PC-9 (cell line): ENCODE results near the gene SCN10A. TPM values are rescaled to one million over a fixed set of nuclear protein-coding genes. Genes with fewer than 3 reads are reported as not detected.

Experiments used
- BruUV-seq: library from RNA; stranded (reverse); fragments of 400-500 nt; replicated peaks from 2 replicates; lab custom pipeline; 2021; lab: Mats Ljungman, UMichigan
- CTCF ChIA-PET: fragments of 300-600 bp; sonication (Branson Sonifier 250); formaldehyde crosslinking; loops from one replicate; lab custom pipeline; 2022; ENCODE audit warnings: antibody characterized with exemption; lab: Charles Lee
- POLR2A ChIA-PET: fragments of 300-600 bp; sonication (Branson Sonifier 250); formaldehyde crosslinking; loops from one replicate; lab custom pipeline; 2022; ENCODE audit warnings: antibody characterized with exemption; ENCODE audit not compliant: unreplicated experiment; lab: Charles Lee
- DNase-seq, 2 experiments: peaks; one replicate each; pipeline versions ENCODE4 v3.0.0 to v3.0.0-alpha.2; 2015 to 2022; ENCODE audit warnings: mixed read lengths in 1 of 2
- H2AFZ ChIP-seq: fragments of 200-600 bp; sonication (generic); 2 replicates; pipeline ENCODE4 v1.8.1; 2017; ENCODE audit warnings: antibody characterized with exemption
- H3F3A ChIP-seq: fragments of 200-600 bp; sonication (generic); 2 replicates; pipeline ENCODE4 v1.8.1; 2017; ENCODE audit warnings: antibody characterized with exemption, mild to moderate bottlenecking, low read depth; ENCODE audit not compliant: insufficient read depth
- H3K27ac ChIP-seq: fragments of 200-600 bp; sonication (generic); 2 replicates; pipeline ENCODE4 v1.6.1; 2016; ENCODE audit warnings: mixed run types
- H3K27me3 ChIP-seq: fragments of 200-600 bp; sonication (generic); 2 replicates; pipeline ENCODE4 v1.6.1; 2016; ENCODE audit warnings: low read depth, mixed run types; ENCODE audit not compliant: insufficient read depth
- H3K36me3 ChIP-seq: fragments of 200-600 bp; sonication (generic); 2 replicates; pipeline ENCODE4 v1.6.1; 2016; ENCODE audit warnings: low read depth, mixed run types
- H3K4me1 ChIP-seq: fragments of 200-600 bp; sonication (generic); replicated peaks from 2 replicates; pipeline ENCODE4 v1.6.1; 2016; ENCODE audit warnings: mixed run types; ENCODE audit not compliant: insufficient read depth
- H3K4me2 ChIP-seq: fragments of 200-600 bp; sonication (generic); 2 replicates; pipeline ENCODE4 v1.6.1; 2017; ENCODE audit warnings: mixed run types
- H3K4me3 ChIP-seq: fragments of 200-600 bp; sonication (generic); 2 replicates; pipeline ENCODE4 v1.6.1; 2016; ENCODE audit warnings: mixed run types
- H3K79me2 ChIP-seq: fragments of 200-600 bp; sonication (generic); 2 replicates; pipeline ENCODE4 v1.6.1; 2017; ENCODE audit warnings: low read depth, mixed run types
- H3K9me2 ChIP-seq: fragments of 200-600 bp; sonication (generic); 2 replicates; pipeline ENCODE4 v1.8.1; 2017; ENCODE audit warnings: mild to moderate bottlenecking; ENCODE audit not compliant: insufficient read depth
- H3K9me3 ChIP-seq: fragments of 200-600 bp; sonication (generic); 2 replicates; pipeline ENCODE4 v1.8.1; 2016; ENCODE audit warnings: low read depth; ENCODE audit not compliant: insufficient read depth
- H4K20me1 ChIP-seq: fragments of 200-600 bp; sonication (generic); 2 replicates; pipeline ENCODE4 v1.8.1; 2017; ENCODE audit not compliant: insufficient read depth
- EZH2 ChIP-seq: fragments of 200-600 bp; sonication (generic); IDR thresholded peaks from 2 replicates; pipeline ENCODE4 v1.8.0; 2017; ENCODE audit warnings: antibody characterized with exemption, low read depth
- intact Hi-C: fragments of 100-400 bp; cut with micrococcal nuclease; formaldehyde crosslinking; loops from one replicate; pipeline ENCODE4 v1.10.0; 2022; ENCODE audit not compliant: unreplicated experiment
- total RNA-seq: library from RNA; stranded (reverse); gene quantifications from 2 replicates; pipeline ENCODE4 v1.2.3, GENCODE V29; 2021
- TF ChIP-seq, protein P1 (sequence below): fragments of 200-600 bp; sonication (generic); conservative IDR thresholded peaks from 2 replicates; pipeline ENCODE4 v1.6.1; 2017; ENCODE audit warnings: mixed run types, antibody characterized with exemption, mild to moderate bottlenecking, moderate library complexity

SCN10A gene
- total RNA-seq, 1 experiment from 2014 or later, result not detected

DNA sequence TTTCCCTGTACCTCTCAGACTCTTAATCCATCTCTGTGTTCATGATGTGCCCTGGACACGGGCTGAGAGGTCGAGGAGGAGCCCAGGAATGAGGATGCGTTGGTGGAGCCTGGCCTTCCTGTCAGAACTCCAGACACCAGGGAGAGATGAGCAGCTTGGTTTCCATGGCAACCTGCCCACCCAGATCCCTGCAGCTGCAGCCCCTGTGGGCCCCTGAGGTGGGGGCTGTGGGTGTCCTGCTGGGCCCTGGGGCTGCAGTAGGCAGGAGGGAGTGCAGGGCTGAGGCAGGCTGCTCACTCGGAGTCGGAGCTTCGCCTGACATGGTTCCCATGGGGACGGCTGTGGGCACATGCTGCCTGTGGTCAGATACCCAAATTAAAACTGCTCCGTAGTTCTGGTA lies 7.7 kb upstream of the SCN10A start:
- ChIA-PET POLR2A (no interaction called here), CTCF (no interaction called here)
- TF ChIP-seq, protein P1, sequence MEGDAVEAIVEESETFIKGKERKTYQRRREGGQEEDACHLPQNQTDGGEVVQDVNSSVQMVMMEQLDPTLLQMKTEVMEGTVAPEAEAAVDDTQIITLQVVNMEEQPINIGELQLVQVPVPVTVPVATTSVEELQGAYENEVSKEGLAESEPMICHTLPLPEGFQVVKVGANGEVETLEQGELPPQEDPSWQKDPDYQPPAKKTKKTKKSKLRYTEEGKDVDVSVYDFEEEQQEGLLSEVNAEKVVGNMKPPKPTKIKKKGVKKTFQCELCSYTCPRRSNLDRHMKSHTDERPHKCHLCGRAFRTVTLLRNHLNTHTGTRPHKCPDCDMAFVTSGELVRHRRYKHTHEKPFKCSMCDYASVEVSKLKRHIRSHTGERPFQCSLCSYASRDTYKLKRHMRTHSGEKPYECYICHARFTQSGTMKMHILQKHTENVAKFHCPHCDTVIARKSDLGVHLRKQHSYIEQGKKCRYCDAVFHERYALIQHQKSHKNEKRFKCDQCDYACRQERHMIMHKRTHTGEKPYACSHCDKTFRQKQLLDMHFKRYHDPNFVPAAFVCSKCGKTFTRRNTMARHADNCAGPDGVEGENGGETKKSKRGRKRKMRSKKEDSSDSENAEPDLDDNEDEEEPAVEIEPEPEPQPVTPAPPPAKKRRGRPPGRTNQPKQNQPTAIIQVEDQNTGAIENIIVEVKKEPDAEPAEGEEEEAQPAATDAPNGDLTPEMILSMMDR, result no peak
- no peak for TF ChIP-seq EZH2
- Histone ChIP-seq H3K9me3 (no peaks in the 10 kb centered on the region), H3K79me2 (no peaks in the 10 kb centered on the region), H3K36me3 (no peaks in the 10 kb centered on the region), H3K27ac (no peak overlapping the region), H3K4me1 (no peaks in the 10 kb centered on the region), H3K4me2 (no peak overlapping the region), H3F3A (no peaks in the 10 kb centered on the region), H3K27me3 (peaks cover 10% of the 10 kb centered on the region; the same call in 1 of the 2 replicates), H3K4me3 (no peak overlapping the region), H2AFZ (no peak overlapping the region), H3K9me2 (no peaks in the 10 kb centered on the region), H4K20me1 (no peaks in the 10 kb centered on the region)
- intact Hi-C loops, result no loop called here
- no TSS peak for BruUV-seq
- no peak for DNase-seq

DNA sequence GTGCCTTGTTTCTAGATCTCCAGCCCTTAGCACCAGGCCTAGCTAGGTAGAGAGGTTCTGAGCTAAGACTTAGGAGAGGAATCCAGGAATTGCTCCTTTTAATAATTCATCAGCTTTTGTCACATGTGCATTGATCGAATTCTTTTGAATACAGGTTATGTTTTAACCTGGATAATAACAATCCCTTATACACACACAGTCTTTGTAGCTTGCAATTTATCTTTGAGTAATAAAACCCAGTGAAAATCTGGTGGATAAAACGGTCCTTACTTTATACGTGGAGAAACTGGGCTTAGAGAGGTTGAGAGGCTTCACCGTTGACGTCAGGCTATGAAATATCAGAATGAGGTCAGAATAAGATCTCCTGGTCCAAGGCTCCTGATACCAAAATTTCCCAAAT lies 7.2 kb upstream of the SCN10A start:
- intact Hi-C loops, result no loop called here

DNA sequence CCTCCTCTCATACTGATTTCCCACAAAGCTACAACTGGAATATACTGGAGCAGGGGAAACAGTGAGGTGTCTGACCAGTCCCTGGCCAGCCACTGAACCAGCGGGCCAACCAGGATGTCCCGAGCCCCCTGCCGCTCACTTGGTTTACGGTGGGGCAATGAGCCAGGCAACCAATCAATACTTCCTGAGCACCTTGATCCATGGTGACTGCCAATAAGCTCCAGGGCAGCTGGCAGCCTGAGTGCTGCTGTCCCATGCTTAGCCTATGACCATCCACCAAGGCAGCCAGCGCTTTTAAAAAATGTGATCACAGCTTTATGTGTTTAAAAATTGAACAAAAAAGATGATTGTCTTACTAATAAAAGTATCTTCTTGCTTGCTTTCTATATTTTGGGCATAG lies 4.2 kb downstream of the SCN10A start:
- H3K27ac ChIP-seq, result no peak overlapping the region
- no peaks in the 10 kb centered on the region for H4K20me1 ChIP-seq
- no peak overlapping the region for H2AFZ ChIP-seq
- ChIA-PET CTCF (no interaction called here), POLR2A (no interaction called here)
- H3K9me2 ChIP-seq, result no peaks in the 10 kb centered on the region
- intact Hi-C loops, result no loop called here
- H3K4me3 ChIP-seq, result no peak overlapping the region
- H3K36me3 ChIP-seq, result no peaks in the 10 kb centered on the region
- DNase-seq, result no peak
- no peaks in the 10 kb centered on the region for H3F3A ChIP-seq
- H3K9me3 ChIP-seq, result no peaks in the 10 kb centered on the region
- TF ChIP-seq, protein P1, result no peak
- no peak for TF ChIP-seq EZH2
- no peak overlapping the region for H3K4me2 ChIP-seq
- BruUV-seq, result no TSS peak
- no peaks in the 10 kb centered on the region for H3K79me2 ChIP-seq
- H3K4me1 ChIP-seq, result no peaks in the 10 kb centered on the region
- no peaks in the 10 kb centered on the region for H3K27me3 ChIP-seq

More for the DNA sequence above, 7.2 kb upstream of the SCN10A start:
- no peak overlapping the region for H3K4me2 ChIP-seq
- DNase-seq, result no peak
- no peaks in the 10 kb centered on the region for H3K79me2 ChIP-seq
- ChIA-PET CTCF (no interaction called here), POLR2A (no interaction called here)
- no peak for TF ChIP-seq EZH2
- TF ChIP-seq, protein P1, result no peak
- H2AFZ ChIP-seq, result no peak overlapping the region
- no peaks in the 10 kb centered on the region for H3K9me3 ChIP-seq
- no peaks in the 10 kb centered on the region for H4K20me1 ChIP-seq
- H3K36me3 ChIP-seq, result no peaks in the 10 kb centered on the region
- H3K27ac ChIP-seq, result no peak overlapping the region
- H3K27me3 ChIP-seq, result peaks cover 10% of the 10 kb centered on the region; the same call in 1 of the 2 replicates
- H3K4me3 ChIP-seq, result no peak overlapping the region
- H3K9me2 ChIP-seq, result no peaks in the 10 kb centered on the region
- H3K4me1 ChIP-seq, result no peaks in the 10 kb centered on the region
- no TSS peak for BruUV-seq
- H3F3A ChIP-seq, result no peaks in the 10 kb centered on the region
